Measurements from ENCODE around the gene FAM217A. TPM values are rescaled to one million over a fixed set of nuclear protein-coding genes. Genes with fewer than 3 reads are reported as not detected.

The FAM217A gene
- total and polyA plus RNA-seq, 2 of the 13 experiments (the other 11 are each of a cell fraction or from before 2014, with no cell fraction given) = not detected

DNA sequence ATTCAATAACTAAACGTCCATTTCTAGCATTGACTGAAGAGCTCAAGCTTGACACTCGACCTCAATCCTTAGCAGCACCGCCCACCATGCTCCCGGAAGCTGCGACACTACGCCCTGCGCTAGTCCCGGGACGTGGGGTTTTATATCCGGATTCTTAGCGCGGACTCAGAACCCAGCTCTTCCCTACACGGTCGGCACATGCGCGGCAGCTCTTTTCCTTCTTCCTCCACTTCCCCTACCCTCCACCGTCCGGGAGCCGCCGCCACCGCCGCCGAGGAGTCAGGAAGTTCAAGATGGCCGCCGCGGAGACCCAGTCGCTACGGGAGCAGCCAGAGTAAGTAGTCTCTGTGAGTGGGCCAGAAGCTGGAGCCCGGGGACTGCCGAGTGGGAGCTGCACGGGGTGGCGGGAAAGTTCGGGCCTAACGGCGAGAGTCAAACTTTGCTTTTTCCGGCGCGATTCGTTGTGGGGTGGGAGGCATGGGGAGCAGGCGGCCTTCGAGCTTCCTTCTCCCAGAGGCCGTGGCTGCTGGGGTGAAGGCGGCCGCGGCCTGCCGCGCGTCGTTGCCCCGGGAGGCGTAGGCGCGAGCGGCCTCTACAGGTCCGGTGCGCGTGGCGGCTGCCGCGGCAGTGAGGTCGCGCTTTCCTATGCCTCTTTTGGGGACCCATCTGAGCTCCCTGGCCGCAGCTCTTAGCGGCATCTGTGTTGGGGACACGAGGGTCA lies 57.6 kb downstream of the FAM217A start (continued):
- TF ChIP-seq, protein P1, sequence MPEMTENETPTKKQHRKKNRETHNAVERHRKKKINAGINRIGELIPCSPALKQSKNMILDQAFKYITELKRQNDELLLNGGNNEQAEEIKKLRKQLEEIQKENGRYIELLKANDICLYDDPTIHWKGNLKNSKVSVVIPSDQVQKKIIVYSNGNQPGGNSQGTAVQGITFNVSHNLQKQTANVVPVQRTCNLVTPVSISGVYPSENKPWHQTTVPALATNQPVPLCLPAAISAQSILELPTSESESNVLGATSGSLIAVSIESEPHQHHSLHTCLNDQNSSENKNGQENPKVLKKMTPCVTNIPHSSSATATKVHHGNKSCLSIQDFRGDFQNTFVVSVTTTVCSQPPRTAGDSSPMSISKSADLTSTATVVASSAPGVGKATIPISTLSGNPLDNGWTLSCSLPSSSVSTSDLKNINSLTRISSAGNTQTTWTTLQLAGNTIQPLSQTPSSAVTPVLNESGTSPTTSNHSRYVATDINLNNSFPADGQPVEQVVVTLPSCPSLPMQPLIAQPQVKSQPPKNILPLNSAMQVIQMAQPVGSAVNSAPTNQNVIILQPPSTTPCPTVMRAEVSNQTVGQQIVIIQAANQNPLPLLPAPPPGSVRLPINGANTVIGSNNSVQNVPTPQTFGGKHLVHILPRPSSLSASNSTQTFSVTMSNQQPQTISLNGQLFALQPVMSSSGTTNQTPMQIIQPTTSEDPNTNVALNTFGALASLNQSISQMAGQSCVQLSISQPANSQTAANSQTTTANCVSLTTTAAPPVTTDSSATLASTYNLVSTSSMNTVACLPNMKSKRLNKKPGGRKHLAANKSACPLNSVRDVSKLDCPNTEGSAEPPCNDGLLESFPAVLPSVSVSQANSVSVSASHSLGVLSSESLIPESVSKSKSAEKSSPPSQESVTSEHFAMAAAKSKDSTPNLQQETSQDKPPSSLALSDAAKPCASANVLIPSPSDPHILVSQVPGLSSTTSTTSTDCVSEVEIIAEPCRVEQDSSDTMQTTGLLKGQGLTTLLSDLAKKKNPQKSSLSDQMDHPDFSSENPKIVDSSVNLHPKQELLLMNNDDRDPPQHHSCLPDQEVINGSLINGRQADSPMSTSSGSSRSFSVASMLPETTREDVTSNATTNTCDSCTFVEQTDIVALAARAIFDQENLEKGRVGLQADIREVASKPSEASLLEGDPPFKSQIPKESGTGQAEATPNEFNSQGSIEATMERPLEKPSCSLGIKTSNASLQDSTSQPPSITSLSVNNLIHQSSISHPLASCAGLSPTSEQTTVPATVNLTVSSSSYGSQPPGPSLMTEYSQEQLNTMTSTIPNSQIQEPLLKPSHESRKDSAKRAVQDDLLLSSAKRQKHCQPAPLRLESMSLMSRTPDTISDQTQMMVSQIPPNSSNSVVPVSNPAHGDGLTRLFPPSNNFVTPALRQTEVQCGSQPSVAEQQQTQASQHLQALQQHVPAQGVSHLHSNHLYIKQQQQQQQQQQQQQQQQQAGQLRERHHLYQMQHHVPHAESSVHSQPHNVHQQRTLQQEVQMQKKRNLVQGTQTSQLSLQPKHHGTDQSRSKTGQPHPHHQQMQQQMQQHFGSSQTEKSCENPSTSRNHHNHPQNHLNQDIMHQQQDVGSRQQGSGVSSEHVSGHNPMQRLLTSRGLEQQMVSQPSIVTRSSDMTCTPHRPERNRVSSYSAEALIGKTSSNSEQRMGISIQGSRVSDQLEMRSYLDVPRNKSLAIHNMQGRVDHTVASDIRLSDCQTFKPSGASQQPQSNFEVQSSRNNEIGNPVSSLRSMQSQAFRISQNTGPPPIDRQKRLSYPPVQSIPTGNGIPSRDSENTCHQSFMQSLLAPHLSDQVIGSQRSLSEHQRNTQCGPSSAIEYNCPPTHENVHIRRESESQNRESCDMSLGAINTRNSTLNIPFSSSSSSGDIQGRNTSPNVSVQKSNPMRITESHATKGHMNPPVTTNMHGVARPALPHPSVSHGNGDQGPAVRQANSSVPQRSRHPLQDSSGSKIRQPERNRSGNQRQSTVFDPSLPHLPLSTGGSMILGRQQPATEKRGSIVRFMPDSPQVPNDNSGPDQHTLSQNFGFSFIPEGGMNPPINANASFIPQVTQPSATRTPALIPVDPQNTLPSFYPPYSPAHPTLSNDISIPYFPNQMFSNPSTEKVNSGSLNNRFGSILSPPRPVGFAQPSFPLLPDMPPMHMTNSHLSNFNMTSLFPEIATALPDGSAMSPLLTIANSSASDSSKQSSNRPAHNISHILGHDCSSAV (CRISPR knock-in tag; IDR thresholded peaks at IDR 0.05; ENCODE audit: borderline replicate concordance) = no peak
- TF ChIP-seq, protein P2, sequence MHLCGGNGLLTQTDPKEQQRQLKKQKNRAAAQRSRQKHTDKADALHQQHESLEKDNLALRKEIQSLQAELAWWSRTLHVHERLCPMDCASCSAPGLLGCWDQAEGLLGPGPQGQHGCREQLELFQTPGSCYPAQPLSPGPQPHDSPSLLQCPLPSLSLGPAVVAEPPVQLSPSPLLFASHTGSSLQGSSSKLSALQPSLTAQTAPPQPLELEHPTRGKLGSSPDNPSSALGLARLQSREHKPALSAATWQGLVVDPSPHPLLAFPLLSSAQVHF (CRISPR knock-in tag; IDR thresholded peaks at IDR 0.05) = no peak; the same call in 1 of the 2 replicates
- TF ChIP-seq ZNF10 (CRISPR knock-in tag; IDR thresholded peaks at IDR 0.05; ENCODE audit: borderline replicate concordance, low read depth) (no peak), KDM6A (CRISPR knock-in tag; IDR thresholded peaks at IDR 0.05; ENCODE audit: low read depth) (no peak), PHF21A (CRISPR knock-in tag; IDR thresholded peaks at IDR 0.05) (peak; percentile 83), JUND (CRISPR knock-in tag; IDR thresholded peaks at IDR 0.05) (0 out of 2 replicates have a peak, but pooled peaks have one; percentile 23), MAFF (IDR thresholded peaks at IDR 0.05; ENCODE audit: low read depth, low read length) (no peak), SMAD3 (CRISPR knock-in tag; IDR thresholded peaks at IDR 0.05) (no peak; the same call in 1 of the 2 replicates), ZNF253 (CRISPR knock-in tag; IDR thresholded peaks at IDR 0.05; ENCODE audit: borderline replicate concordance) (peak; percentile 77; the same call in 1 of the 2 replicates), ZNF333 (CRISPR knock-in tag; IDR thresholded peaks at IDR 0.05; ENCODE audit: borderline replicate concordance) (0 out of 2 replicates have a peak, but pooled peaks have one; percentile 24), SIN3B (IDR thresholded peaks at IDR 0.05; ENCODE audit: low read length) (no peak; the same call in 1 of the 2 replicates), NR2C2 (CRISPR knock-in tag; IDR thresholded peaks at IDR 0.05; ENCODE audit: borderline replicate concordance) (peak; percentile 99), RARG (CRISPR knock-in tag; IDR thresholded peaks at IDR 0.05; ENCODE audit: low read depth) (no peak), CREM (IDR thresholded peaks at IDR 0.05) (peak; percentile 94), CREM (CRISPR knock-in tag; IDR thresholded peaks at IDR 0.05) (no peak), HHEX (CRISPR knock-in tag; IDR thresholded peaks at IDR 0.05) (no peak), NKX3-1 (CRISPR knock-in tag; IDR thresholded peaks at IDR 0.05) (no peak), AHR (CRISPR knock-in tag; IDR thresholded peaks at IDR 0.05) (0 out of 2 replicates have a peak, but pooled peaks have one; percentile 74), HOXA3 (CRISPR knock-in tag; IDR thresholded peaks at IDR 0.05) (peak; percentile 95), PHF20 (CRISPR knock-in tag; IDR thresholded peaks at IDR 0.05) (peak; percentile 91)
- TF ChIP-seq, protein P3, sequence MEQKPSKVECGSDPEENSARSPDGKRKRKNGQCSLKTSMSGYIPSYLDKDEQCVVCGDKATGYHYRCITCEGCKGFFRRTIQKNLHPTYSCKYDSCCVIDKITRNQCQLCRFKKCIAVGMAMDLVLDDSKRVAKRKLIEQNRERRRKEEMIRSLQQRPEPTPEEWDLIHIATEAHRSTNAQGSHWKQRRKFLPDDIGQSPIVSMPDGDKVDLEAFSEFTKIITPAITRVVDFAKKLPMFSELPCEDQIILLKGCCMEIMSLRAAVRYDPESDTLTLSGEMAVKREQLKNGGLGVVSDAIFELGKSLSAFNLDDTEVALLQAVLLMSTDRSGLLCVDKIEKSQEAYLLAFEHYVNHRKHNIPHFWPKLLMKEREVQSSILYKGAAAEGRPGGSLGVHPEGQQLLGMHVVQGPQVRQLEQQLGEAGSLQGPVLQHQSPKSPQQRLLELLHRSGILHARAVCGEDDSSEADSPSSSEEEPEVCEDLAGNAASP (CRISPR knock-in tag; IDR thresholded peaks at IDR 0.05; ENCODE audit: borderline replicate concordance) = peak; percentile 28; the same call in 1 of the 2 replicates

All from HepG2 (cell line).